HK-2 (cell line): ENCODE measurements around the gene SRMS.

Experiments used
- DNase-seq: peaks from one replicate; pipeline ENCODE4 v3.0.0-alpha.2; 2018; ENCODE audit not compliant: unreplicated experiment

Gene SRMS

DNA sequence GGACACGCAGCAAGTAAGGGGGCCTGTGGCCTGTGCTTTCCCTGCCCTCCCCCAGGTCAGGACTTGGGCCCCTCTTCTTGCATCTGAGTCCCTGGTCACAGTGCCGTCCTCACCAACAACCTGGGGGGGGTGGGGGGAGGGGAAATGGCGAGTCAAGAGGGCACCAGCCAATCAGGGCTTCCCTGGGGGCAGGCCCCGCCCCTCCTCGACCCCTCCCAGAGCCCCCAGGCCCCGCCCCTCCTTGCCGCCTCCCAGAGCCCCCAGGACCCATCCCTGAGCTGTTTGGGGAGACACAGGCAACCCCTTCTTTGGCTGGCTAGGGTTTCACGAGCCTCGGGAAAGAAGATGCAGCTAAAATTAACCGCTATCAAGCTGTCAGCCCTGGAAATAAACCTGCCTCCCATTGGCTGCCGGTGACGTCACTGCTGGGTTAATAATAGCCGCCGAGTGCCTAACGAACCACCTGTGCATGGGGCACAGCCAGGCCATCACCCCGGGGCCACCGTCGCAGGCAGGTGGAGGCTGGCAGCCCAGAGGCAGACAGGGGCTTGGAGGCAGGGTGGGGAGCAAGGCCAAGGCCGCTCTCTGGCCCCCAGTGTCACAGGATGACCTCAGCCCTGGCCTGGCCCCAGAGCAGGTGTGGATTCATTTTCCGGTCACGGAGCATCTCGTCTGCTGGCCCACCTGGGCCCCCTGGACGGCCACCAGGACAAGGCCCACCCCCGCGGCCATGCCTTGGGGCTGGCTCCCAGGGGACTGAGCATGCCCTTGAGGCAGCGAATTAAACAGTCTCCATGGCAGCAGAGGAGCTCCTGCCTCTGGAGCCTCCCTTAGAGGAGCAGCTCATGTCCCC lies 45.5 kb downstream of the SRMS start:
- no peak for DNase-seq

DNA sequence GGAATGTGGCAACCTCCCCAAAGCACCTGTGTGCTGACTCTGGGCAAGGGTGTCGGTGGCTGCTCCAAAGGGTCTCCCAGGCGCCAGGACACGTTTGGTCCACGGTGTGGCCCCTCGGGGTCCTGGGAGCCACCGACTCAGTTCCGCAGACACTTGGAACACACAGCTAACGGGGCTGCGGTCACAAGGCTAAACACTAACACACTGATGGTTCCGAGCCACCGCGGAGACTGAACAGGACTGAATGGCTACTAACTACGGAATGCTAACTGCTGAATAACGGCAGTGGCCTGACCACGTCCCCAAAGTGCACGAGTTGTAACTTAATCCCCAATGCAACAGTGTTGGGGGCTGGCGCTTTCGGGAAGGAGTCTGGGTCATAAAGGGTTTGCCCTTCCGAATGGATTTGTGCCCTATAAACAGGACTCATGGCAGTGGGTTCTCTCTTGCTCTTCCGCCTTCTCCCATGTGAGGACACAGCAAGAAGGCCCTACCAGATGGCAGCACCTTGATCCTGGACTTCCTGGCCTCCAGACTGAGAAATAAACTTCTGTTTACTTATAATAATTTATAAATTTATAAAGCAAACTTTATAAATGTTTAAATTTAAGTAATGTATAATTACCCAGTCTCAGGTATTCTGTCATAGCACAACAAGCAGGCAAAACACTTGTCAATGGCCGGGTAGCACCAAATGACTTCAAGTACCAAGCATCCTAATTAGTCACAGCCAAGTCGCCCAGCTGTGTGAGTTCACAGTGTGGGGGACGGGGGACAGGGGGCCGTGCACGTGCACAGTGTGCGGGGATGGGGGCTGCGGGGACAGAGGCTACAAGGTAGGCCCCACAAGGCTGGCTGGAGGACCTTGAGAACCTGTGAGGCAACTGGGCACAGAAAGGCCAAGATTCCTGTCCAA lies 46.4 kb downstream of the SRMS start:
- no peak for DNase-seq

DNA sequence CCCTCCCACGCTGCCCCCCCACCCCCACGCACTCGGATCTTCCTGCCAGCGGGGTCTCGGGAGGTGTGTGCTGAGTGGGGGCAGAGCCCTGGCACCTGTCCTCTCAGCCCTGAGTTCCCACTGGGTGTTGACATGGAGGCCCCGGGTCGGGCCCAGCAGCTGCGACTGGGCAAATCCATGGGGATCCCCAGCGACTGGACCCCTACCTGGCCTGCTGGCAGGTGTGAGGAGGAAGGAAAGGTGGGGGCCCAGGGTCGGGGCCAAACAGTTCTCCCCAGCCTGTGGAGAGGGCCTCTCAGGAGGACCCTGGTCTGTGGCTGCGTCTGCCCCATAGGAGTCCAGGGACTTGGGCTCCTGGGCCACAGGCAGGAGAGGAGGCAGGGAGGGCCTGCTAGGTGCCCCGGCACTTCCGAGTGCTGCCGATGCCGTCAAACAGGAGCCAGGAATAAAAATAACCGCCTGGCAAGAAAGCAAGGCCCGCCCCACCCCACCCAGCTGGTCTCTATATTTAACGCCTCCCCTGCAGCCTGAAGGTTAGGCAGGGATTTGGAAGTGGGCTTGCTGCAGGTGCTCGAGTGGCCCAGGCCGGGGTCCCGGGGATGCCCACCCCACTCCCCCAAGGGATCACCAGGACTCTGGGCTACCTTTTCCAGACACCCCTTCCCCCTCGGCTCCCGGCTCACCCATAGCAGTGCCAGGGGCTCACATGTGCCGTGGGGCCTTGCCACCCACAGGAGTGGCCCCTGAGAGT lies 47.2 kb downstream of the SRMS start:
- DNase-seq = no peak

DNA sequence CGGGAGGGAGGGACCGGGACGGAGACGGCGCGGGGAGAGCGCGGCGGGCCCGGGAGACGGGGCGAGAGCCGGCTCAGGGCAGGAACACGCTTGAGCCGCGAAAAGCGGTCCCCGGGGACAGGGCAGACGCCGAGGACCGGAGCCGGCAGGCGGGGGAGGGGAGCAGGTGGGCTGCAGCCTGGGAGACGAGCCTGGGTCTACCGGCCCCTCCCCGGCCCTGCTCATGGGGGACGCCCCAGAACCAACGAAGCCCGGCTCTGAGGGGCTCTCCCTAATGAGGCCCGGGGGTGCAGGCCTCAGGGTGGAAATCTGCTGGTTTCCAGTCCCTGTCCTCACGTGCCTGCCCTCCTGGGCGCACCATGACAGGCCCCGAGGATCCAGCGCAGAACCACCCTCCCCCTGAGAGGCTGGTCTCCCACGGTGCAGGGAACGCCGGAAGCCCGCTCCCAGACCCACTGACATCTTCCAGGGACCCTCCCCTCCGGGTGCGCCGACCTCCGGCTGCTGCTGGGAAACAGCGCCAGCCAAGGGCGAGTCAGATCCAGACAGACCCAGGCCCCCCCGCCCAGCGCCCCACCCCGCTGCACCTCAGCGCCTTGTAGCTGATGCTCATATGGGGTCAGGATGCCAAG lies 48.1 kb downstream of the SRMS start:
- DNase-seq = no peak

DNA sequence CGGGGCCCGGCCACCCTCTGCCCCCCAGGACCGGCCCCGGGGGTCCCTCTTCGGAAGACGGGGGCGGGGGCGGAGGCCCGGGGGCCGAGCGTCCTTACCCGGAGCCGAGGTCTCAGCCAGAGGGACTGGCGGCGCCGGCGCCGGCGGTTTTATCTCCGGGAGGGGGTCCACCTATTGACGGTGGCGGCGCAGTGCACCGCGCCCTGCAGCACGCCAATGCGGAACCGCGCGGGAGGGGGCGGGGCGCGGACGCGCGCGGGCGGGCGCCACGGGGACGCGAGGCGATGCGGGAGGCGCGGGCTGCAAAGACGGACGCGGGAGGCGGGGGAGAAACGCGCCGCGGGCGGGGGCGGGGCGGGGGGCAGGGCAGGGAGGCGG lies 48.6 kb downstream of the SRMS start, which contains the start of gene EEF1A2:
EEF1A2 (minus strand) TSS at position 124 of the 378 bp plus-strand sequence. CDS start 1,320 bp downstream, outside the sequence.
- peak; percentile 71 for DNase-seq

DNA sequence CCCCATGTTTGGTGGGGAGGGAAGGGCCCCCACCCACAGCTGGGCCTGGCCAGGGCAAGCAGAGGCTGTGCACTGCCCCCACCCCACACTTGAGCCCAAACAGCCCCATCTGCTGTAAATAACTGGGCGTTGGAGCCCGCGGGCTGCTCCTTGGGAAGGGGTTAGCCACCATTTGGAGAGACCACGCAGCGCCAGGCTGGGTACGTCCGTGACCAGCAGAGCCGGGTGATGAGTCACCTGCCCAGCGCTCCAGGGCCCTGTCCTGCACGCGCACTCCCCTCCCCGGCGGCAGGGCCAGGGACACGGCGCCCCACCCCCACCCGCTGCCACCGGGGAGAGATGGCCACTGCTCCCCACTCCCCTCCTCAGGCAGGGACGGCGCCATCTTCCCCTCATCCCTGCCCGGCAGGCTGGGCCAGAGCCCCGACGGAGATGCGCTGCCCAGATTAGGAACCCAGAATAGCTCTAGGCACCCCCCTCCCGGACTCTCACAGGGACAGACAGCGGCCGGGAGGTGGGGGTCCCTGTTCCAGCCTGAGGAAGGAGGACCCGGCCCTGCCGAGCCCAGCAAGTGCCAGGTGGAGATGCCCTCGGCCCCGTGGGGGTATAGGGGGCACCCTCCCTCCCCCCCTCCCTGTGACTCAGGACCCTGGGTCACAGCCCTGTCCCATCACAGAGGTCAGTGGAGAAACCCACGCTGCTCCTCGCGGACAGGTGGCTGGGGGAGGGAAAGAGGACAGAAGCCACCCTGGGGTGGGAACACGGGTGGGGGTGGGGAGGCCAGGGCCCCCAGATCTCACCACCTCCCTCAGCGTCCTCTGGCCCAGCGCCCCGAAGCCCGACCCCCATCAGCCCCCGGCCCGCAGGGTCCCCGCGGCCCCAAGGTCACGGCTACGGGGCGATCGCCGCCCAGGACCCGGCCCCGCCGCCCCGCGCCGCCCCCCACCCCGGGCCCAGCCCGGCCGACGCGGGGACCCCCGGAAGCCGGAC lies 49.3 kb downstream of the SRMS start:
- peak; percentile 89 for DNase-seq

DNA sequence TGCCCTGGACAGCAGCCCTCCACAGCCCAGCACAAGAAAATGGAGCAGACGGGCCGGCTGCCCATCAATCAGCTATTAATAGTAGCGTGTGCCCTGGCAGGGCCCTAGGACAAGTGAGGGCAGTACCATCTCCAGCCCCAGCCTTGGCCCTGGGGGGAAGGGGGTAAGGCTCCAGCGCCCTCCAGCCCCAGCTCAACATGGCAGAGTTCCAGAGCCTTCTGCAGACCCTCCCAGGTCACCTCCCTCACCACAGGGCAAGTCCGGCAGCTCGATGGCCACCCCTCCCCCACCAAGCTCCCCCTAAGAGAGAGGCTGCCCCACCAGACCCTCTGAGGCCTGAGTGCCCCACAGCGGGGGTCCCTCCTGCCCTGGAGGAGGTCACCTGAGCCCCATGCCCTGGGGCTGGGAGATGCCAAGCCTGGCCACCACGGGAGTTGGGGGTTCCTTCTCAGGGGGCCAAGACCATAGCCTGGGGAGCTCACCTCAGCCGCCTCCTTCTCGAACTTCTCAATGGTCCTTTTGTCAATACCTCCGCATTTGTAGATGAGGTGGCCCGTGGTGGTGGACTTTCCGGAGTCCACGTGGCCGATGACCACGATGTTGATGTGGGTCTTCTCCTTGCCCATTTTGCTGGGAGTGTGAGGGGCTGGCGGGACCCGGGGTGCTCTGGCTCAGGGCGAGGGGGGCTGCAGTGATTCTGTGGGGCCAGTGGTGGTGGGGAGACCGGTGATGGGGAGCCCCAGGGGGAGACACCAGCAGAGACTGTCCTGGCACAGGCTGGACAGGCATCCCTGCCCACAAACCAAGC lies 50.2 kb downstream of the SRMS start:
- DNase-seq = no peak

DNA sequence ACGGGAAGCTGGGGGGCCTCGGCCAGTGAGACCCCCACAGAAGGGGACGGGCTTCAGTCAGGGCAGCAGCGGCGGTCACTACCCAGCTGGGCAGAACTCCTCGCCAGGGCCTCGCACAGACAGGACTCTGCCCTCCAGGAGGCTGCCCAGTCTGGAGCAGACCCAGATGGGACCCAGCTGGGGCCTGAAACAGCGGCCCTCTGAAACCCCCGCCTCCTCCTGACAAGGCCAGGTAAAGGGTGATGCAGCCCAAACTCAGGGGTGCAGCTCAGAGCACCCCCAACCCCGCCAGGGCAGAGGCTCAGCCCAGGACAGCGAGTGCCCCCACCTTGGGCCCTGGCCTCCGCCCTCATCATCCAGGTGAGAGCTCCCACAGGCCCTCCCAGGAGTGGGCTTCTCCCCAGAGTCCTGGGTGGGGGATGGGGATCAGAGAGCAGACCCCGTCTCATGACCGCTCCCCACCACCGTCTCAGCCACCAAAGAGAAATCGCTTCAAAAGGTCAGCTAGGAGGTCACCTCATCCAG lies 50.9 kb downstream of the SRMS start:
- DNase-seq = no peak

DNA sequence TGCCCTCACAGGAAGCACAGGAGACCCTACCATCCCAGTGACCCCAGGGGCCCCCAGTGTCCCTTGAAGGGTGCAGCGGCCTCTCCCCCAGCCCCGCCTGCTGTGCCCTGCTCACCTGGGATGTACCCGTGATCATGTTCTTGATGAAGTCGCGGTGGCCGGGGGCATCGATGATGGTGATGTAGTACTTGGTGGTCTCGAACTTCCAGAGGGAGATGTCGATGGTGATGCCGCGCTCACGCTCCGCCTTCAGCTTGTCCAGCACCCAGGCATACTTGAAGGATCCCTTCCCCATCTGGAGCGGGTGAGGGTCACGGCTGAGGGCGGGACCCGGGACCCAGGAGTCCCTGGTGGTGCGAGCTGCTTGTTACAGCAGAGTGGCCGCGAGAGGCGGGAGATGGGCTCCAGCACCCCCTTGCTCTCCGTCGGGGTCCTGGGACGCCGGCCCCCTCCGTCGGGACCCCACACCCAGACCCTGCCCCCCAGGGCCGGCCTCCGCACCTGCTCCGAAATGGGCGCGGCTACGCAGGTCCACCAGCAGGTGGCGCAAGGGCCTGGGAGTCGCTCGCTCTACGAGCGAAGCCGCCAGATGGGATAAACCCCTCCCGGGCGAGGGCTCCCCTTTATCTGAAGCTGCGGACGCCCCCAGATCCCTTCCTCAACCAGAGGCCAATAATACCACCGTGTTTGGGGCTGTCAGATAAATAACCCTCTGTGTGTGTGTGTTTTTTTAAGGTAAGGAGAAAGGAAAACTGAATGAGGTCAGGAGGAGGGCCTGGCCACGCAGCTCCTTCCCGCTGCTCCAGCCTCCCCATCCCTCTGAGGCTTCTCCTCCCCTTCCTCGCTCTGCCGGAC lies 51.6 kb downstream of the SRMS start:
- no peak for DNase-seq

DNA sequence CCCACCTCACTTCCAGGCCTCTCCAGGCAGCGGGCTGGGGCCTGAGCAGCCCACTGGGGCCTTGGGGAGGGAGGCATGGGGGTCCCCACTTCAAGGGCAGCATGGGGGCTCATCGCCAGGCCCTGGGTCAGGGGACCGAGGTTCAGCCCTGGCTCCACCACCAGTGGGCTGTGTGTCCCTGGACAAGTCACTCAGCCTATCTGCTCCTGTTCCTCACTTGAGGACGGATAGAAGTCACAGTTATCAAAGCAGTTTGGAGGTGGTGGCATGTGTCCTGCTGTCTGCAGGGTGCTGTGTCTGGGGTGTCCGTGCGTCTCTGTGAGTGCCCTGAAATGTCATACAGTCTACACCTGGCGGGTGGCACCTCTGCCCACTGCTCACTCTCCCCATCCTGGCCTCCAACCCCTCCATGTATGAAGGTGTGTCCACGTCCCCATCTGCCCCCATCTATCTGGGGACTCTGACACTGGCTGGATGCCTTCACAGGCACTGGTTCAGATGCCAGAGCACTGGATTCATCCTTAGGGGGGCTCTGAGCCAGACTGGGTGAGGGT lies 52.3 kb downstream of the SRMS start:
- no peak for DNase-seq

DNA sequence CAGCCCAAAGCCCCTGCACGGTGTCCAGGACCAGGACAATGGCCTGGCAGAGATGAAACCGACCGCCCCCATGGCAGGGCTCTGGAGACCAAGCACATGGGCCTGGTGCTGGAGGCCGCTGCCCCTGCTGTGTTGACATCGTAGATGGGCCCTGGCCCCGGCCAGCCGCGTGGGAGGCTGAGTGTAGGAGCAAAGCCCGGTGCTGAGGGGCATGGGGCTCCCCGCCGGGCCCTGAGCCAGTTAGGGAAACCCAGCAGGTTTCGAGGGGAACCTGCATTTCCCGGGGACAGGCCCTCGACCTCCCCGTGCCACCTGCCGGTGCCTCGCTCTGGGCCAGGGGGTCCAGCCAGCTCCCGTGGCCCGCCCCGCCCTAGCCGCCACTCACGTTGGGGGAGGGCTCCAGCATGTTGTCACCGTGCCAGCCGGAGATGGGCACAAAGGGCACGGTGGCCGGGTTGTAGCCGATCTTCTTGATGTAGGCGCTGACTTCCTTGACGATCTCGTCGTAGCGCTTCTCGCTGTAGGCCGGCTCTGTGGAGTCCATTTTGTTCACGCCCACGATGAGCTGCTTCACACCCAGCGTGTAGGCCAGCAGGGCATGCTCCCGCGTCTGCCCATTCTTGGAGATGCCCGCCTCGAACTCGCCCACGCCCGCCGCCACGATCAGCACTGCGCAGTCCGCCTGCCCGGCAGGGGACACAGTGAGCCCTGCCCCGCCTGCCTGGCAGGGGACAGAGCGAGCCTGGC lies 53.0 kb downstream of the SRMS start:
- no peak for DNase-seq

DNA sequence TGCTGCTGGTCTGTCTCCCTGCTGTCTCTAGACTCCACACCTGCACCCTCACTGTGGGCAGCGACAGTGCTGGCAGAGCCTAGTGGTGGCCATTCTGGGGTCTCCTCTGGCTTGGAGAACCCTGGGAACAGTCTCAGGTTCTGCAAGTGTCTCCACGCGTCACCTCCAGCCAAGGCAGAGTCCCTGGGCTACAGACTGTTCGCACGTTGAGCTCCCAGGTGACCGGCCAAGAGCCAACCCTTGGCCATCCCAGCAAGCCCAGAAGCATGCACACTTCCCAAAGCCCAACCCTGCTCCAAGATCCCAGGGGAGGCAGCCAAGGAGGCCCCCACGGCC lies 53.5 kb downstream of the SRMS start:
- DNase-seq = no peak

DNA sequence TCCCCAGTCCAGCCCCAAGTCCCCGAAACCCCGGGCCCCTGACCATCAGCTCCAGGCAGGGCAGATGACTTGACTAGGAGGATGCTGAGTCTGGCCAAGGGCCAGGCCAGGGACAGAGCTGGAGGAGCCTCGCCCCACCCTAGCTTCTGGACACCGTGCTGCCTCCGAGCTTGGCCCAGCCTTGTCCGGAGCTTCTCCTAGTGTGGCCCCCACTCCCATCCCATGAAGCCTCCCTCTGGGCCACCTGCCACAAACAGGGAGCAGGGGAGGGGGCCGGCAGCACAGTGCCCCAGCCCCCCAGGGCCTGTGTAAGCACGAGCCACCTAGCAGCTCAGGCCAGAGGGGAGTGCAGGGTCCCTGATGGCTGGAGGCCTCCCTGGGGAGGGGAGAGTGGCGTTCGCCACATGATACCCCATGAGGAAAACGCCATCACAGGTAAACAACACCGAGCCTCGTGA lies 54.0 kb downstream of the SRMS start:
- no peak for DNase-seq

DNA sequence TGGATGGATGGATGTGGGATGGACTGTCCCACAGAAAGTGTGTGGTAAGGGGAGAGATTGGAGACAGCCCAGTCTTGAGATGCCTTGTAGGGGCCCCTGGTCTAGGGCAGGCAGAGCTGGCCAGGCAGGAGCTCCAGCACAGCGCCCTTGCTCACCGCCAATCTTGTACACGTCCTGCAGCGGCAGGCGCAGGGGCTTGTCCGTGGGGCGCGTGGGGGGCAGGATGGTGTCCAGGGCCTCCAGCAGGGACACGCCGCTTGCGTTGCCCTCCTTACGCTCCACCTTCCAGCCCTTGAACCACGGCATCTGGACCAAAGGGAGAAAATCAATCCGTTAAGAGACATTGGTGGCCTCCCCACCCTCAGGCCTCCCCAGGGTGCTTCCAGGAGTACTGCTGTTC lies 54.6 kb downstream of the SRMS start:
- DNase-seq = no peak

DNA sequence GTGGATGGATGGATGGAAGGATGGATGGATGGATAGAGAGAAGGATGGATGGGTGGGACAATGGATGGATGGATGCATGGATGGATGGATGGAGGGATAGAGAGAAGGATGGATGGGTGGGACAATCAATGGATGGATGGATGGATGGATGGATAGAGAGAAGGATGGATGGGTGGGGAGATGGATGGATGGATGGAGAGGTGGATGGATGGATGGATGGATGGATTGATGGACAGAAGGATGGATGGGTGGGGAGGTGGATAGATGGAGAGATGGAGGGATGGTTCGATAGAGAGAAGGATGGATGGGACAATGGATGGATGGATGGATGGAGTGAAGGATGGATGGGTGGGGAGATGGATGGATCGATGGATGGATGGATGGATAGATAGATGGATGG lies 55.0 kb downstream of the SRMS start:
- no peak for DNase-seq

DNA sequence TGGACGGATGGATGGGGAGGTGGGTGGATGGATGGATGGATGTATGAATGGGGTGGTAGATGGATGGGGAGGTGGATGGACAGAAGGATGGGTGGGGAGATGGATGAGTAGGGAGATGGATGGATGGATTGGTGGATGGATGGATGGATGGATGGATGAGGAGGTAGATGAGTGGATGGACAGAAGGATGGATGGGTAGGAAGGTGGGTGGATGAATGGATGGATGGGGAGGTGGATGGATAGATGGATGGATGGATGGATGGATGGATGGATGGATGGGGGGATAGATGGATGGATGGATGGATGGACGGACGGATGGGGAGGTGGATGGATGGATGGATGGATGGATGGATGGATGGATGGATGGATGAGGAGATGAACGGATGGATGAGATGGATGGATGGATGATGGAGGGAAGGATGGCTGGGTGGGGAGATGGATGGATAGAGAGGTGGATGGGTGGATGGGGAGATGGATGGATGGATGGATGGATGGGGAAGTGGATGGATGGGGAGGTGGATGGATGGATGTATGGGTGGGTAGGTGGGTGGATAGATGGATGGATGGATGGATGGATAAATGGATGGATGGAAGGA lies 55.8 kb downstream of the SRMS start:
- no peak for DNase-seq

DNA sequence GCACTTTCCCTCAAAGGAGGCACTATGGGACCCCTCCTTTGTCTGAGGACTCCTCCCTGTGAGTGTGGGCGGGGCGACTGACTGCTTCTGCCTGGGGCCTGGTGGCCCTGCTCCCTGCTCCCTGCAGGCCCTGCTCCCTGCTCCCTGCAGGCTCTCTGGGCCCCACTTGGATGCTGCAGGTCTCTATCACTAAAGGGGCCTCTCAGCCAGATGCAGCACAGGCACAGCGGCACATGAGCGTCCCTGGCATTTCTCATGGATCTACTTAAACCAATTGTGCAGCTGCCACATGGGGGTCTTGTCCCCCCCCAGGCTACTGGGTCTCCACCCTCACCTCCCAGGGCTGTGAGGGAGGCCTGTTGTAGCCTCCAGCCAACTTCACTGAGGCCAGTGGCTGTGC lies 56.5 kb downstream of the SRMS start:
- no peak for DNase-seq
